MM.1S (cell line): ENCODE measurements around the gene HTRA2.

Experiments
- DNase-seq: peaks from one replicate; pipeline ENCODE4 v3.0.0-alpha.2; 2015
- H2AFZ ChIP-seq: fragments of 300-600 bp; sonication (generic); 2 replicates; pipeline ENCODE4 v1.6.0; 2016; ENCODE audit warnings: antibody characterized with exemption, low read length
- H3F3A ChIP-seq: fragments of 300-600 bp; sonication (generic); 2 replicates; pipeline ENCODE4 v1.6.1; 2016; ENCODE audit warnings: mild to moderate bottlenecking, antibody characterized with exemption, low read length, moderate library complexity, mixed read lengths; ENCODE audit not compliant: insufficient read depth
- H3K27ac ChIP-seq: fragments of 300-600 bp; sonication (generic); 2 replicates; pipeline ENCODE4 v1.5.1; 2016; ENCODE audit warnings: mild to moderate bottlenecking, low read length
- H3K27me3 ChIP-seq: fragments of 300-600 bp; sonication (generic); replicated peaks from 2 replicates; pipeline ENCODE4 v1.6.0; 2016; ENCODE audit warnings: low read length; ENCODE audit not compliant: insufficient read depth
- H3K36me3 ChIP-seq: fragments of 300-600 bp; sonication (generic); replicated peaks from 2 replicates; pipeline ENCODE4 v1.6.1; 2016; ENCODE audit warnings: mild to moderate bottlenecking, low read length, mixed read lengths; ENCODE audit not compliant: insufficient read depth
- H3K4me1 ChIP-seq: fragments of 300-600 bp; sonication (generic); 2 replicates; pipeline ENCODE4 v1.6.1; 2016; ENCODE audit warnings: low read length, mixed read lengths
- H3K4me2 ChIP-seq: fragments of 300-600 bp; sonication (generic); 2 replicates; pipeline ENCODE4 v1.6.0; 2016; ENCODE audit warnings: low read depth, low read length
- H3K4me3 ChIP-seq: fragments of 300-600 bp; sonication (generic); 2 replicates; pipeline ENCODE4 v1.5.1; 2016; ENCODE audit warnings: low read length, mixed read lengths
- H3K79me2 ChIP-seq: fragments of 300-600 bp; sonication (generic); 2 replicates; pipeline ENCODE4 v1.6.1; 2016; ENCODE audit warnings: mixed run types, low read length, mixed read lengths
- H3K9ac ChIP-seq: fragments of 300-600 bp; sonication (generic); 2 replicates; pipeline ENCODE4 v1.6.1; 2016; ENCODE audit warnings: low read length, mixed read lengths
- H3K9me2 ChIP-seq: fragments of 300-600 bp; sonication (generic); replicated peaks from 2 replicates; pipeline ENCODE4 v1.6.1; 2016; ENCODE audit warnings: mild to moderate bottlenecking, low read length, mixed read lengths; ENCODE audit not compliant: insufficient read depth
- H3K9me3 ChIP-seq: fragments of 300-600 bp; sonication (generic); replicated peaks from 2 replicates; pipeline ENCODE4 v1.6.1; 2016; ENCODE audit warnings: mild to moderate bottlenecking, low read length, mixed read lengths; ENCODE audit not compliant: insufficient read depth
- H4K20me1 ChIP-seq: fragments of 300-600 bp; sonication (generic); 2 replicates; pipeline ENCODE4 v1.6.1; 2016; ENCODE audit warnings: mild to moderate bottlenecking, low read length, moderate library complexity, mixed read lengths; ENCODE audit not compliant: insufficient read depth
- EZH2 ChIP-seq: fragments of 300-600 bp; sonication (generic); optimal IDR thresholded peaks from 2 replicates; pipeline ENCODE3; 2017; ENCODE audit warnings: low read depth, mild to moderate bottlenecking, antibody characterized with exemption, low read length, mixed read lengths
- EZH2phosphoT487 ChIP-seq: fragments of 300-600 bp; sonication (generic); IDR thresholded peaks from 2 replicates; pipeline ENCODE4 v1.6.1; 2018; ENCODE audit warnings: antibody characterized with exemption, low read length
- TF ChIP-seq, protein P1 (sequence below): fragments of 300-600 bp; sonication (generic); IDR thresholded peaks from 2 replicates; pipeline ENCODE4 v1.5.1; 2016; ENCODE audit warnings: antibody characterized with exemption, low read length, mixed read lengths

The HTRA2 gene

DNA sequence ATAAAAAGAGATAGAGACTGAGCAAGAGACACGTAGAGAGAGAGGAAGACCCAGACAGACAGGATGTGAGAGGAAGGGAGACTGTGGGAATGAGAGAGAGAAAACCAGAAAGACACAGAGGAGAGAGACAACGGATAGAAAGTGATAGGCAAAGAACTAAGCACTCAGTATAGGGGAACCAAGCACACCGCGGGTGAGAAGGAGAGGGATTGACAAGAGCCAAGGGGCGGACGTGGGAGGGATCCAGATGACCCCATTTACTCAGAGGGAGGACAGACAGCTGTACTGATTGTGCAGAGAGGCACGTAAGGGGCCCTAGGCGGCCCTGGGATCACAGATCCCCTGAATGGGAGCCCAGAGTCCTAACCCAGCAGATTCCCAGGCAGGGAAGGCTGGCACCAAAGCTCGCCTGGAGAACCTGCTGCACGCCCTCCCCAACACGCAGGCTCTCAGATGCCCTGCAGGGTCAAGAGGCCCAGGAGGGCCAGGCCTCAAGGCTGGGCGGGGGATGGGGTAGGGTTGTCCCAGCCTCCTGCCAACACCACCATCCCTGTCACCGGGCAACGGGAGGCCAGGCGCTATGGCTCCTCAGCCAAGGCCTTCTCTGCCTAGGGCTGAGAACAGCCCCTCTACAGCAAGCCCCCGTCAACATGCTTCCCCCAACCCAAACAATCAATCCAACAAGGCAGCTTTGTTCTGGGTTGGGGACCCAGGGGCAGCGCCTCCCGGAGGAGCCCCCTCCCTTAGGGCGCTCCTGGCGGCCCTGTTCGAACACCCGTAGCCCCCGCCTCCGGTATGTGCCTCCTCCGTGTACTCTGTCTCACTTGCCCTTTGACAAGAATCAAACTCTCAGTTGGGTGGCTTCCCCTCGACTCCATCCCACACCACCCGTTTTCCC, 23.4 kb downstream of the HTRA2 start:
- DNase-seq = no peak
- H4K20me1 ChIP-seq = no peaks in the 10 kb centered on the region
- H3K27me3 ChIP-seq = peaks cover 25% of the 10 kb centered on the region
- H3K4me3 ChIP-seq = peak overlapping the region; percentile 93; the same call in 1 of the 2 replicates
- H3K27ac ChIP-seq = no peak overlapping the region
- peaks cover 3% of the 10 kb centered on the region; the same call in 1 of the 2 replicates for H3K4me1 ChIP-seq
- H3K79me2 ChIP-seq = peaks cover 9% of the 10 kb centered on the region; the same call in 1 of the 2 replicates
- H3F3A ChIP-seq = no peaks in the 10 kb centered on the region
- H3K9ac ChIP-seq = no peak overlapping the region
- 0 out of 2 replicates have a peak, but pooled peaks cover 2% of the 10 kb centered on the region for H3K36me3 ChIP-seq
- peak overlapping the region; percentile 94; the same call in 1 of the 2 replicates for H3K4me2 ChIP-seq
- H3K9me2 ChIP-seq = no peaks in the 10 kb centered on the region
- TF ChIP-seq EZH2phosphoT487 (no peak), EZH2 (no peak)
- TF ChIP-seq, protein P1, sequence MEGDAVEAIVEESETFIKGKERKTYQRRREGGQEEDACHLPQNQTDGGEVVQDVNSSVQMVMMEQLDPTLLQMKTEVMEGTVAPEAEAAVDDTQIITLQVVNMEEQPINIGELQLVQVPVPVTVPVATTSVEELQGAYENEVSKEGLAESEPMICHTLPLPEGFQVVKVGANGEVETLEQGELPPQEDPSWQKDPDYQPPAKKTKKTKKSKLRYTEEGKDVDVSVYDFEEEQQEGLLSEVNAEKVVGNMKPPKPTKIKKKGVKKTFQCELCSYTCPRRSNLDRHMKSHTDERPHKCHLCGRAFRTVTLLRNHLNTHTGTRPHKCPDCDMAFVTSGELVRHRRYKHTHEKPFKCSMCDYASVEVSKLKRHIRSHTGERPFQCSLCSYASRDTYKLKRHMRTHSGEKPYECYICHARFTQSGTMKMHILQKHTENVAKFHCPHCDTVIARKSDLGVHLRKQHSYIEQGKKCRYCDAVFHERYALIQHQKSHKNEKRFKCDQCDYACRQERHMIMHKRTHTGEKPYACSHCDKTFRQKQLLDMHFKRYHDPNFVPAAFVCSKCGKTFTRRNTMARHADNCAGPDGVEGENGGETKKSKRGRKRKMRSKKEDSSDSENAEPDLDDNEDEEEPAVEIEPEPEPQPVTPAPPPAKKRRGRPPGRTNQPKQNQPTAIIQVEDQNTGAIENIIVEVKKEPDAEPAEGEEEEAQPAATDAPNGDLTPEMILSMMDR = no peak
- no peaks in the 10 kb centered on the region for H3K9me3 ChIP-seq
- peak overlapping the region; percentile 87 for H2AFZ ChIP-seq

DNA sequence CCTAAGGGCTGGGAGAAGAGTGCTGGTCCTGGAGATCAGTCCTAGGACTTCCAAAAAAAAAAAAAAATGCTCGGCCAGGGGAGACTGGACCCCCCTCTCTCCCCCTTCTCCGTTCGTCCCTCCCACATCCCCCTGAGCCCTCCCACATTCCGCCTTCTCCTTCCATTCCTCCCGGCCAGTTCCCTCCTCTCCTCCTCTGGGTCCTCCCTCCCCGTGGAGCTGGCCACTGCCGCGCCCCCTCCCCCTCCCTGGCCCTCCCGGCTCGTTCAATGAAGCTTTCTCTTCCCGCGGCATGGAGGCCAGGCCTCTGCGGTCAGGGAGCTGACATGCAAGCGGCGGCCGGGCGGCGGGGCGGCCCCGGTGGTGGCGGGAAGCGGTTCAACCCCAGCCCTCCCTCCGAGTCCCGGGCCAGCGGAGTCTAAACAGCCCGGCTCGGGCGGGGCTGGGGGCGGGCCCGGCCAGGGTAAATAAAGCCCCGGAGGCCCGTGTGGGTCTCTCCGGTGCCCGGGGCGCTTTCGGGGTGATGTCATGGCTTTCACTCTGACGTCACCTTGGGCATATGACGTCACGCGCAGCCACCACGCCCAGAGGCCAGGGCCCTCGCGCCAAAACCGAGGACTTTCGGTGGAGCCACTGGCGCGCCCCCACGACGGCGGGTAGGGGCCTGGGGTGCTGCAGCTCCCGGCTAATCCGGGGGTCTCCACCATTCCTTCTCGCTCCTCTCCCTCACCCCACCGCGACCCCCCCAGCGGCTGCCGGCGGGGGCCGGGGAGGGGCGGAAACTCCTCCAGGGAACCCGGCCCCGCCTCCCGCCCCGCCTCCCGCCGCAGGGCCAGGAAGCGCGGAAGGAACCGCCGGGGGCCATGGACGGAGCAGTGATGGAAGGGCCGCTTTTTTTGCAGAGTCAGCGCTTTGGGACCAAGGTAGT, 24.4 kb downstream of the HTRA2 start, which contains the start of the genes DOK1 and LOXL3:
DOK1 (plus strand) TSS at position 829 of the 928 bp plus-strand sequence; CDS start at position 864, 35 bp downstream.
LOXL3 (minus strand) TSS at position 51 of the 928 bp plus-strand sequence. CDS start 1,308 bp downstream, outside the sequence.
- Histone ChIP-seq H3K79me2 (peaks cover 9% of the 10 kb centered on the region; the same call in 1 of the 2 replicates), H3K27me3 (peaks cover 17% of the 10 kb centered on the region)
- DNase-seq = peak; percentile 81

More for the DNA sequence above, 24.4 kb downstream of the HTRA2 start, which contains the start of the genes DOK1 and LOXL3:
- peak within 1 kb of the TSS; percentile 86 for H3K9ac ChIP-seq
- TF ChIP-seq, protein P1 = no peak
- no peak for TF ChIP-seq EZH2
- no peak for TF ChIP-seq EZH2phosphoT487
- peaks cover 3% of the 10 kb centered on the region; the same call in 1 of the 2 replicates for H3K4me1 ChIP-seq
- H3K9me3 ChIP-seq = no peaks in the 10 kb centered on the region
- peak within 1 kb of the TSS; percentile 87 for H2AFZ ChIP-seq
- H3F3A ChIP-seq = no peaks in the 10 kb centered on the region
- 0 out of 2 replicates have a peak, but pooled peaks cover 2% of the 10 kb centered on the region for H3K36me3 ChIP-seq
- H3K27ac ChIP-seq = peak within 1 kb of the TSS; percentile 53; the same call in 1 of the 2 replicates
- peak within 1 kb of the TSS; percentile 93 for H3K4me3 ChIP-seq
- peak within 1 kb of the TSS; percentile 94 for H3K4me2 ChIP-seq
- no peaks in the 10 kb centered on the region for H4K20me1 ChIP-seq
- no peaks in the 10 kb centered on the region for H3K9me2 ChIP-seq
